Neuronal stem cell (in vitro differentiated cells): Measurements from ENCODE around the gene TOM1L2. TPM values are rescaled to one million over a fixed set of nuclear protein-coding genes. Genes with fewer than 3 reads are reported as not detected.

Experiments
- DNase-seq: peaks from one replicate; pipeline ENCODE4 v3.0.0-alpha.2; 2013; ENCODE audit warnings: low spot score
- H2AFZ ChIP-seq: one replicate; pipeline ENCODE4 v1.6.1; 2013; ENCODE audit warnings: mild to moderate bottlenecking, low read length, inconsistent platforms
- H2AK5ac ChIP-seq: 2 replicates; pipeline ENCODE4 v1.6.1; 2013; ENCODE audit warnings: low read depth, mild to moderate bottlenecking, inconsistent platforms, low read length, moderate library complexity, mixed read lengths
- H2BK120ac ChIP-seq: 2 replicates; pipeline ENCODE4 v1.6.1; 2013; ENCODE audit warnings: low read depth, mild to moderate bottlenecking, inconsistent platforms, low read length, moderate library complexity, mixed read lengths
- H2BK12ac ChIP-seq: one replicate; pipeline ENCODE4 v1.6.1; 2013; ENCODE audit warnings: low read length, inconsistent platforms
- H2BK15ac ChIP-seq: 2 replicates; pipeline ENCODE4 v1.6.1; 2013; ENCODE audit warnings: mild to moderate bottlenecking, low read length, inconsistent platforms, mixed read lengths
- H2BK5ac ChIP-seq: one replicate; pipeline ENCODE4 v1.6.1; 2013; ENCODE audit warnings: inconsistent platforms, mild to moderate bottlenecking, low read length, moderate library complexity
- H3K14ac ChIP-seq: one replicate; pipeline ENCODE4 v1.6.1; 2013; ENCODE audit warnings: low read length, inconsistent platforms
- H3K18ac ChIP-seq: 2 replicates; pipeline ENCODE4 v1.6.1; 2013; ENCODE audit warnings: low read length, inconsistent platforms
- H3K23ac ChIP-seq: 2 replicates; pipeline ENCODE4 v1.6.1; 2013; ENCODE audit warnings: low read depth, mild to moderate bottlenecking, mixed read lengths, low read length, inconsistent platforms; ENCODE audit not compliant: poor library complexity
- H3K27ac ChIP-seq: replicated peaks from 3 replicates; pipeline ENCODE4 v1.5.1; 2013; ENCODE audit warnings: low read length, inconsistent platforms
- H3K27me3 ChIP-seq, 3 experiments: 2 replicates each; pipeline ENCODE4 v1.6.1; 2013; ENCODE audit warnings: low read length in 3 of 3, mild to moderate bottlenecking in 2 of 3, inconsistent platforms in 1 of 3, low read depth in 1 of 3, mixed read lengths in 1 of 3, moderate library complexity in 1 of 3; ENCODE audit not compliant: control insufficient read depth in 3 of 3, insufficient read depth in 3 of 3
- H3K36me3 ChIP-seq, 2 donors: replicated peaks in 1 of 2; 2 replicates each; pipeline ENCODE4 v1.6.1; 2013; ENCODE audit warnings: low read length in 2 of 2; ENCODE audit not compliant: control insufficient read depth in 2 of 2, insufficient read depth in 2 of 2
- H3K4ac ChIP-seq: 2 replicates; pipeline ENCODE4 v1.6.1; 2013; ENCODE audit warnings: inconsistent platforms, mild to moderate bottlenecking, low read length, moderate library complexity
- H3K4me1 ChIP-seq, 2 donors: 1 replicate in 1 of 2; 2 replicates in 1 of 2; pipeline ENCODE4 v1.6.1; 2013; ENCODE audit warnings: low read length in 2 of 2, low read depth in 1 of 2; ENCODE audit not compliant: control insufficient read depth in 2 of 2, insufficient read depth in 1 of 2
- H3K4me2 ChIP-seq: one replicate; pipeline ENCODE4 v1.6.1; 2013; ENCODE audit warnings: mild to moderate bottlenecking, low read length, inconsistent platforms; ENCODE audit not compliant: insufficient read depth, poor library complexity, severe bottlenecking
- H3K4me3 ChIP-seq, 2 donors: 2 replicates each; pipeline ENCODE4 v1.5.1; 2013; ENCODE audit warnings: low read length in 2 of 2, mild to moderate bottlenecking in 2 of 2, inconsistent platforms in 1 of 2, moderate library complexity in 1 of 2
- H3K79me1 ChIP-seq: one replicate; pipeline ENCODE4 v1.6.1; 2013; ENCODE audit warnings: low read depth, mild to moderate bottlenecking, inconsistent platforms, low read length, moderate library complexity
- H3K9ac ChIP-seq: one replicate; pipeline ENCODE4 v1.6.1; 2013; ENCODE audit warnings: mild to moderate bottlenecking, low read depth, low read length, inconsistent platforms; ENCODE audit not compliant: poor library complexity
- H3K9me3 ChIP-seq, 2 donors: replicated peaks in 1 of 2; 2 replicates each; pipeline versions ENCODE3 to v1.6.1; 2013; ENCODE audit warnings: low read length in 2 of 2, mild to moderate bottlenecking in 2 of 2, inconsistent platforms in 1 of 2, low read depth in 1 of 2, mixed read lengths in 1 of 2, moderate library complexity in 1 of 2; ENCODE audit not compliant: control insufficient read depth in 2 of 2, insufficient read depth in 1 of 2
- H4K8ac ChIP-seq: one replicate; pipeline ENCODE4 v1.6.1; 2013; ENCODE audit warnings: low read depth, mild to moderate bottlenecking, inconsistent platforms, low read length, moderate library complexity
- H4K91ac ChIP-seq: one replicate; pipeline ENCODE4 v1.6.1; 2013; ENCODE audit warnings: low read length, low read depth, mild to moderate bottlenecking, inconsistent platforms; ENCODE audit not compliant: poor library complexity
- WGBS, 2 donors: extraction: QIAGEN DNeasy Blood & Tissue Kit; methylation state at CpG; one replicate each; pipeline ENCODE4 v1.1.7; 2013; ENCODE audit warnings: missing lambda C conversion rate in 2 of 2, mixed read lengths in 1 of 2; ENCODE audit not compliant: insufficient read length in 2 of 2, insufficient replicate concordance in 1 of 2; ENCODE audit errors: extremely low coverage in 2 of 2; 5-methylcytosine and 5-hydroxymethylcytosine counted together
- polyA plus RNA-seq, 2 experiments: library from polyadenylated mRNA; stranded (reverse); fragments of 200-250 nt; gene quantifications; one replicate each; pipeline ENCODE4 v1.2.3, GENCODE V29; 2013

Gene TOM1L2
- 11.3 TPM for polyA plus RNA-seq (2013, experiment 1 of 2)
- 12.2 TPM for polyA plus RNA-seq (2013, experiment 2 of 2)

- H3K27ac ChIP-seq, result no peak within 1 kb of the TSS
- WGBS, 2 donors, result no CpG with 5 or more reads among the region's 59 CpGs
Observed at GRCh38 chr17:17972126-17972951, at the start of gene TOM1L2, which contains the start of gene DRC3. TOM1L2 (minus strand) TSS chr17:17972400; CDS start chr17:17972313, 87 bp downstream. DRC3 (plus strand) TSS chr17:17972862; CDS start chr17:17977599, 4,737 bp downstream.

GRCh38 chr17:18021372-18021771 lies 49.2 kb upstream of the TOM1L2 start:
- peaks cover 0 to 2% of the 10 kb centered on the region in 2 donors for H3K4me1 ChIP-seq
- no peak overlapping the region for H4K8ac ChIP-seq
- H2AFZ ChIP-seq, result no peak overlapping the region
- no peak overlapping the region for H3K9ac ChIP-seq
- H3K79me1 ChIP-seq, result no peaks in the 10 kb centered on the region
- no peak overlapping the region for H2BK15ac ChIP-seq
- no peak overlapping the region for H3K4ac ChIP-seq
- H3K23ac ChIP-seq, result no peak overlapping the region
- H2BK120ac ChIP-seq, result no peak overlapping the region
- no peak overlapping the region for H4K91ac ChIP-seq
- no peak overlapping the region for H2AK5ac ChIP-seq
- H3K4me3 ChIP-seq, result no peak overlapping the region
- H3K27me3 ChIP-seq, result no peaks in the 10 kb centered on the region
- no peak overlapping the region for H2BK12ac ChIP-seq
- no peak for DNase-seq
- no peak overlapping the region for H3K14ac ChIP-seq
- no peak overlapping the region for H3K27ac ChIP-seq
- no CpG with 5 or more reads among the region's 5 CpGs for WGBS, 2 donors
- peaks cover 0 to 2% of the 10 kb centered on the region in 2 donors for H3K9me3 ChIP-seq
- H3K18ac ChIP-seq, result no peak overlapping the region
- H3K36me3 ChIP-seq, result peaks cover 2 to 9% of the 10 kb centered on the region in 2 donors
- H3K4me2 ChIP-seq, result no peak overlapping the region
- H2BK5ac ChIP-seq, result no peak overlapping the region

More at GRCh38 chr17:17972126-17972951, at the start of gene TOM1L2, which contains the start of gene DRC3:
- Histone ChIP-seq H3K23ac (peak within 1 kb of the TSS; percentile 81), H3K27me3 (no peaks in the 10 kb centered on the region), H3K4ac (no peak within 1 kb of the TSS), H3K9ac (peak within 1 kb of the TSS; percentile 91), H4K8ac (peak within 1 kb of the TSS; percentile 27), H3K79me1 (peaks cover 4% of the 10 kb centered on the region), H3K4me3 (peak within 1 kb of the TSS; percentile 64 to 89), H3K9me3 (no peaks in the 10 kb centered on the region), H3K4me2 (peak within 1 kb of the TSS; percentile 92), H2BK120ac (no peak within 1 kb of the TSS), H2AFZ (peak within 1 kb of the TSS; percentile 90), H2BK12ac (no peak within 1 kb of the TSS), H2BK15ac (no peak within 1 kb of the TSS), H3K4me1 (peaks cover 9 to 13% of the 10 kb centered on the region in 2 donors), H3K18ac (peak within 1 kb of the TSS; percentile 49), H2BK5ac (peak within 1 kb of the TSS; percentile 71), H4K91ac (no peak within 1 kb of the TSS), H3K36me3 (no peaks in the 10 kb centered on the region), H2AK5ac (peak within 1 kb of the TSS; percentile 94), H3K14ac (peak within 1 kb of the TSS; percentile 14)
- peak; percentile 100 for DNase-seq

- no peak overlapping the region for H2BK12ac ChIP-seq
- WGBS, 2 donors, result no CpG with 5 or more reads among the region's 6 CpGs
- no peak overlapping the region for H2AK5ac ChIP-seq
- H3K4me1 ChIP-seq, result peaks cover 0 to 2% of the 10 kb centered on the region in 2 donors
- no peak overlapping the region for H3K9ac ChIP-seq
- no peak overlapping the region for H2BK15ac ChIP-seq
- no peak overlapping the region for H2BK5ac ChIP-seq
- no peak overlapping the region for H2BK120ac ChIP-seq
- no peak for DNase-seq
- no peaks in the 10 kb centered on the region for H3K79me1 ChIP-seq
- no peak overlapping the region for H3K14ac ChIP-seq
- peak overlapping the region; percentile 8 for H3K23ac ChIP-seq
- H3K36me3 ChIP-seq, result peaks cover 2 to 5% of the 10 kb centered on the region in 2 donors
- no peak overlapping the region for H3K4ac ChIP-seq
- H3K9me3 ChIP-seq, result peaks cover 0 to 2% of the 10 kb centered on the region in 2 donors
- H2AFZ ChIP-seq, result no peak overlapping the region
- H3K18ac ChIP-seq, result no peak overlapping the region
- H3K4me2 ChIP-seq, result no peak overlapping the region
- H3K27ac ChIP-seq, result no peak overlapping the region
- no peak overlapping the region for H4K8ac ChIP-seq
- no peak overlapping the region for H3K4me3 ChIP-seq
- no peaks in the 10 kb centered on the region for H3K27me3 ChIP-seq
- no peak overlapping the region for H4K91ac ChIP-seq
Observed at GRCh38 chr17:18020971-18021370, 48.8 kb upstream of the TOM1L2 start.

GRCh38 chr17:18019838-18020154 lies 47.6 kb upstream of the TOM1L2 start:
- Histone ChIP-seq H3K9me3 (peaks cover 0 to 2% of the 10 kb centered on the region in 2 donors), H3K27ac (no peak overlapping the region), H4K8ac (no peak overlapping the region), H3K4me2 (no peak overlapping the region), H3K23ac (no peak overlapping the region), H3K4me3 (no peak overlapping the region), H3K18ac (no peak overlapping the region), H3K4me1 (peaks cover 0 to 8% of the 10 kb centered on the region in 2 donors), H2BK120ac (no peak overlapping the region), H2BK5ac (no peak overlapping the region), H2AFZ (no peak overlapping the region), H2BK15ac (no peak overlapping the region), H3K14ac (no peak overlapping the region), H3K4ac (no peak overlapping the region), H2BK12ac (no peak overlapping the region), H3K36me3 (peaks cover 8 to 9% of the 10 kb centered on the region in 2 donors), H2AK5ac (no peak overlapping the region), H3K79me1 (no peaks in the 10 kb centered on the region), H3K9ac (no peak overlapping the region), H3K27me3 (no peaks in the 10 kb centered on the region), H4K91ac (no peak overlapping the region)
- DNase-seq, result no peak
- no CpG with 5 or more reads among the region's 2 CpGs for WGBS, 2 donors
